ENCODE results near the gene EXOSC10.

DNA sequence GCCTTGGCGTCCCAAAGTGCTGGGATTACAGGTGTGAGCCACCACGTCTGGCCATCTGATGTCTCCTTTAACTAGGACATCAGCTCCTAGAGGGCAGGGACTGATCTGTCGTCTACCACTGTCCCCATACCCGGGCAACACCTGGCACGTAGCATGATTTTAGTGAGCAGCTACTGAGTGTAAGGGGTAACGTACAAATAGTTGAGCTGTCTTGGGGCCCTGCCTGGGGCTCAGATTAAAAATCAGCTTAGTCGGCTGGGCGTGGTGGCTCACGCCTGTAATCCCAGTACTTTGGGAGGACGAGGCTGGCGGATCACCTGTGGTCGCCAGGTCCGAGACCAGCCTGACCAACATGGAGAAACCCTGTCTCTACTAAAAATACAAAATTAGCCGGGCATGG, 41.6 kb downstream of the EXOSC10 start:
- no peak for TF ChIP-seq MAZ (IDR thresholded peaks at IDR 0.05; ENCODE audit: borderline replicate concordance, low read depth, low read length)
- TF ChIP-seq CBX2 (IDR thresholded peaks at IDR 0.05; ENCODE audit: borderline replicate concordance, low read depth), result no peak
- no peak for TF ChIP-seq HEYL (CRISPR knock-in tag; IDR thresholded peaks at IDR 0.05)
- no peak for TF ChIP-seq POLR2A (IDR thresholded peaks at IDR 0.05; ENCODE audit: low read length)
- TF ChIP-seq RNF2 (IDR thresholded peaks at IDR 0.05; ENCODE audit: borderline replicate concordance, low read depth), result no peak
- TF ChIP-seq, protein P1, sequence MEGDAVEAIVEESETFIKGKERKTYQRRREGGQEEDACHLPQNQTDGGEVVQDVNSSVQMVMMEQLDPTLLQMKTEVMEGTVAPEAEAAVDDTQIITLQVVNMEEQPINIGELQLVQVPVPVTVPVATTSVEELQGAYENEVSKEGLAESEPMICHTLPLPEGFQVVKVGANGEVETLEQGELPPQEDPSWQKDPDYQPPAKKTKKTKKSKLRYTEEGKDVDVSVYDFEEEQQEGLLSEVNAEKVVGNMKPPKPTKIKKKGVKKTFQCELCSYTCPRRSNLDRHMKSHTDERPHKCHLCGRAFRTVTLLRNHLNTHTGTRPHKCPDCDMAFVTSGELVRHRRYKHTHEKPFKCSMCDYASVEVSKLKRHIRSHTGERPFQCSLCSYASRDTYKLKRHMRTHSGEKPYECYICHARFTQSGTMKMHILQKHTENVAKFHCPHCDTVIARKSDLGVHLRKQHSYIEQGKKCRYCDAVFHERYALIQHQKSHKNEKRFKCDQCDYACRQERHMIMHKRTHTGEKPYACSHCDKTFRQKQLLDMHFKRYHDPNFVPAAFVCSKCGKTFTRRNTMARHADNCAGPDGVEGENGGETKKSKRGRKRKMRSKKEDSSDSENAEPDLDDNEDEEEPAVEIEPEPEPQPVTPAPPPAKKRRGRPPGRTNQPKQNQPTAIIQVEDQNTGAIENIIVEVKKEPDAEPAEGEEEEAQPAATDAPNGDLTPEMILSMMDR (IDR thresholded peaks at IDR 0.05), result no peak
- no peak for TF ChIP-seq KDM1A (IDR thresholded peaks at IDR 0.05; ENCODE audit: low read depth)
- no peak for TF ChIP-seq ZNF302 (CRISPR knock-in tag; IDR thresholded peaks at IDR 0.05)
- no peak for TF ChIP-seq EP300 (IDR thresholded peaks at IDR 0.05)
- no peak for TF ChIP-seq CEBPB (IDR thresholded peaks at IDR 0.05)
- no peak for TF ChIP-seq MYC (IDR thresholded peaks at IDR 0.05; ENCODE audit: borderline replicate concordance, low read length)
- TF ChIP-seq HOXB13 (CRISPR knock-in tag; IDR thresholded peaks at IDR 0.05; ENCODE audit: low read depth), result no peak
- TF ChIP-seq, protein P2, sequence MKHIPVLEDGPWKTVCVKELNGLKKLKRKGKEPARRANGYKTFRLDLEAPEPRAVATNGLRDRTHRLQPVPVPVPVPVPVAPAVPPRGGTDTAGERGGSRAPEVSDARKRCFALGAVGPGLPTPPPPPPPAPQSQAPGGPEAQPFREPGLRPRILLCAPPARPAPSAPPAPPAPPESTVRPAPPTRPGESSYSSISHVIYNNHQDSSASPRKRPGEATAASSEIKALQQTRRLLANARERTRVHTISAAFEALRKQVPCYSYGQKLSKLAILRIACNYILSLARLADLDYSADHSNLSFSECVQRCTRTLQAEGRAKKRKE (CRISPR knock-in tag; IDR thresholded peaks at IDR 0.05; ENCODE audit: low read depth), result no peak

All from A549 (cell line).